Activated T-helper 9 cell treated with anti-CD3 and anti-CD28 coated beads, Interleukin-2, amount 50 U/mL, for 16 hours (primary cell): ENCODE results near the gene CCL28.

ENCODE experiments used
- DNase-seq: peaks from one replicate; pipeline ENCODE4 v3.0.0-alpha.2; 2020; ENCODE audit warnings: low read depth

The CCL28 gene

GRCh38 chr5:43357067-43357466, 55.1 kb downstream of the CCL28 start:
- no peak for DNase-seq

GRCh38 chr5:43354774-43355173, 57.4 kb downstream of the CCL28 start:
- no peak for DNase-seq

- DNase-seq = no peak
Observed at GRCh38 chr5:43353668-43354067, 58.5 kb downstream of the CCL28 start.

GRCh38 chr5:43352915-43353314, 59.3 kb downstream of the CCL28 start:
- no peak for DNase-seq

- DNase-seq = no peak
Observed at GRCh38 chr5:43352131-43352530, 60.1 kb downstream of the CCL28 start.

- DNase-seq = no peak
Observed at GRCh38 chr5:43348861-43349363, 63.3 kb downstream of the CCL28 start.

- DNase-seq = no peak
Observed at GRCh38 chr5:43348207-43348606, 64.0 kb downstream of the CCL28 start.

- no peak for DNase-seq
Observed at GRCh38 chr5:43338862-43339261, 73.3 kb downstream of the CCL28 start.

- no peak for DNase-seq
Observed at GRCh38 chr5:43336159-43336558, 76.0 kb downstream of the CCL28 start.

- DNase-seq = no peak
Observed at GRCh38 chr5:43335681-43336080, 76.5 kb downstream of the CCL28 start.

GRCh38 chr5:43332401-43332800, 79.8 kb downstream of the CCL28 start:
- no peak for DNase-seq
